ENCODE data around the gene MUC20. TPM values are rescaled to one million over a fixed set of nuclear protein-coding genes. Genes with fewer than 3 reads are reported as not detected.

MUC20 gene
- total and polyA plus RNA-seq, 2 of the 13 experiments (the other 11 are each of a cell fraction or from before 2014, with no cell fraction given) = 0.24 to 0.83 TPM

- Histone ChIP-seq H3K27ac (ENCODE audit: extremely low read length, insufficient read depth, low read length) (no peak overlapping the region), H3K4me3 (replicated peaks in 1 of 3; ENCODE audit: insufficient read depth in 1 of 3, low read depth in 2 of 3, low read length in 3 of 3) (no peak overlapping the region), H3K79me2 (ENCODE audit: insufficient read depth, low read length) (no peaks in the 10 kb centered on the region), H3K27me3 (ENCODE audit: control insufficient read depth in 1 of 2, insufficient read depth in 2 of 2, low read length in 2 of 2) (peaks cover 14 to 50% of the 10 kb centered on the region in 2 experiments; a peak in 4 of 5 replicates), H3K4me2 (ENCODE audit: low read depth, low read length) (no peak overlapping the region), H3K9ac (ENCODE audit: insufficient read depth, low read depth, low read length) (no peak overlapping the region), H4K20me1 (ENCODE audit: insufficient read depth, low read length) (no peaks in the 10 kb centered on the region), H3K36me3 (replicated peaks in 1 of 2; ENCODE audit: control insufficient read depth in 1 of 2, insufficient read depth in 2 of 2, low read length in 2 of 2) (no peaks in the 10 kb centered on the region), H2AFZ (ENCODE audit: low read length) (no peak overlapping the region), H3K4me1 (ENCODE audit: insufficient read depth, low read length) (no peaks in the 10 kb centered on the region), H3K9me3 (ENCODE audit: low read length) (no peaks in the 10 kb centered on the region)
- ChIA-PET POLR2A (no interaction called here), CTCF (ENCODE audit: low intra/inter-chr PET ratio, low total read pairs) (no interaction called here)
- no peak for DNase-seq (ENCODE audit: low spot score)
- in situ Hi-C loops (cut with HindIII; ENCODE audit: extremely low pct_ligation_motif_present, low pct_unique_long_range_greater_than_20kb) (no loop called here), intact Hi-C loops (cut with micrococcal nuclease; ENCODE audit: unreplicated experiment) (no loop called here)
- ATAC-seq = no peak
- no peak for TF ChIP-seq SIX1 (CRISPR knock-in tag; IDR thresholded peaks at IDR 0.05; ENCODE audit: borderline replicate concordance)
- TF ChIP-seq ETV5 (CRISPR knock-in tag; IDR thresholded peaks at IDR 0.05; ENCODE audit: borderline replicate concordance) = no peak
- no peak for TF ChIP-seq ZNF451 (CRISPR knock-in tag; IDR thresholded peaks at IDR 0.05)
- TF ChIP-seq ARID3A (IDR thresholded peaks at IDR 0.05; ENCODE audit: low read depth, low read length) = no peak
- no peak for TF ChIP-seq HIVEP1 (CRISPR knock-in tag; IDR thresholded peaks at IDR 0.05)
- TF ChIP-seq AKNA (CRISPR knock-in tag; IDR thresholded peaks at IDR 0.05; ENCODE audit: borderline replicate concordance) = no peak
- no peak for TF ChIP-seq HNF1A (IDR thresholded peaks at IDR 0.05; ENCODE audit: low read depth)
- no peak for TF ChIP-seq HNF1A (CRISPR knock-in tag; IDR thresholded peaks at IDR 0.05; ENCODE audit: borderline replicate concordance)
- TF ChIP-seq ZNF552 (CRISPR knock-in tag; IDR thresholded peaks at IDR 0.05; ENCODE audit: borderline replicate concordance) = no peak
- no TSS peak for BruUV-seq (replicated peaks)
- WGBS (ENCODE audit: low lambda C conversion rate) = 30% methylated on average over 8 of the region's 8 CpGs
- no peak for FAIRE-seq
Measured at GRCh38 chr3:195757438-195757770, 36.6 kb downstream of the MUC20 start.

Measured in HepG2 (cell line).